GM12892 (cell line): ENCODE measurements around the gene ARHGEF18.

ENCODE experiments used
- POLR2A ChIP-seq: IDR thresholded peaks from 2 replicates; pipeline ENCODE4 v1.6.1; 2011; ENCODE audit warnings: low read depth, low read length, control low read depth
- POLR2AphosphoS5 ChIP-seq: IDR thresholded peaks from 2 replicates; pipeline ENCODE4 v1.6.1; 2011; ENCODE audit warnings: low read depth, low read length, control low read depth
- TAF1 ChIP-seq: IDR thresholded peaks from 2 replicates; pipeline ENCODE4 v1.6.1; 2011; ENCODE audit warnings: low read depth, mild to moderate bottlenecking, control low read depth, low read length, borderline replicate concordance

GRCh38 chr19:7355151-7355820 is 6.5 kb downstream of the ARHGEF18 start:
- TF ChIP-seq POLR2AphosphoS5: no peak
- TF ChIP-seq POLR2A: no peak
- no peak for TF ChIP-seq TAF1
